ENCODE measurements around the gene ORAI3. TPM values are rescaled to one million over a fixed set of nuclear protein-coding genes. Genes with fewer than 3 reads are reported as not detected.

ORAI3 gene
- total and polyA plus RNA-seq, 2 of the 13 experiments (the other 11 are each of a cell fraction or from before 2014, with no cell fraction given), result 11.4 to 32.0 TPM

GRCh38 chr16:30929167-30929566 lies 19.7 kb upstream of the ORAI3 start:
- CTCF ChIA-PET (ENCODE audit: low intra/inter-chr PET ratio, low total read pairs), result no interaction called here

More at GRCh38 chr16:30929167-30929566, 19.7 kb upstream of the ORAI3 start:
- no peak for ATAC-seq
- no peaks in the 10 kb centered on the region for H3K27me3 ChIP-seq (ENCODE audit: control insufficient read depth in 1 of 2, insufficient read depth in 2 of 2, low read length in 2 of 2)
- no peaks in the 10 kb centered on the region for H3K79me2 ChIP-seq (ENCODE audit: insufficient read depth, low read length)
- no TSS peak for BruUV-seq (replicated peaks)
- no peak overlapping the region for H3K27ac ChIP-seq (ENCODE audit: extremely low read length, insufficient read depth, low read length)
- no peaks in the 10 kb centered on the region for H4K20me1 ChIP-seq (ENCODE audit: insufficient read depth, low read length)
- no peak for TF ChIP-seq WIZ (CRISPR knock-in tag; IDR thresholded peaks at IDR 0.05)
- no peak for TF ChIP-seq ZNF335 (CRISPR knock-in tag; IDR thresholded peaks at IDR 0.05)
- no peak for TF ChIP-seq KIAA2018 (CRISPR knock-in tag; IDR thresholded peaks at IDR 0.05; ENCODE audit: borderline replicate concordance)
- TF ChIP-seq ZNF496 (CRISPR knock-in tag; IDR thresholded peaks at IDR 0.05; ENCODE audit: insufficient replicate concordance), result no peak
- no peak for TF ChIP-seq MED13 (CRISPR knock-in tag; IDR thresholded peaks at IDR 0.05)
- no peak for TF ChIP-seq KDM5B (CRISPR knock-in tag; IDR thresholded peaks at IDR 0.05; ENCODE audit: borderline replicate concordance)
- no peak for TF ChIP-seq DNMT1 (CRISPR knock-in tag; IDR thresholded peaks at IDR 0.05)
- no peak for TF ChIP-seq SMAD9 (CRISPR knock-in tag; IDR thresholded peaks at IDR 0.05)
- no peak for TF ChIP-seq ZBTB26 (CRISPR knock-in tag; IDR thresholded peaks at IDR 0.05; ENCODE audit: borderline replicate concordance)
- TF ChIP-seq TERF1 (CRISPR knock-in tag; IDR thresholded peaks at IDR 0.05), result no peak
- TF ChIP-seq RFX3 (CRISPR knock-in tag; IDR thresholded peaks at IDR 0.05), result no peak
- TF ChIP-seq HNRNPLL (IDR thresholded peaks at IDR 0.05; ENCODE audit: low read depth, low read length, poor library complexity, severe bottlenecking), result no peak
- TF ChIP-seq TOE1 (CRISPR knock-in tag; IDR thresholded peaks at IDR 0.05), result no peak
- TF ChIP-seq ZNF691 (CRISPR knock-in tag; IDR thresholded peaks at IDR 0.05; ENCODE audit: borderline replicate concordance, low read depth), result no peak
- no peak for DNase-seq (ENCODE audit: low spot score)
- peaks cover 11 to 25% of the 10 kb centered on the region in 2 experiments for H3K36me3 ChIP-seq (replicated peaks in 1 of 2; ENCODE audit: control insufficient read depth in 1 of 2, insufficient read depth in 2 of 2, low read length in 2 of 2)
- WGBS (ENCODE audit: low lambda C conversion rate), result 92% methylated on average over 5 of the region's 7 CpGs
- H3K9me3 ChIP-seq (ENCODE audit: low read length), result no peaks in the 10 kb centered on the region
- no peak overlapping the region for H3K4me2 ChIP-seq (ENCODE audit: low read depth, low read length)
- no peak for FAIRE-seq
- in situ Hi-C loops (cut with HindIII; ENCODE audit: extremely low pct_ligation_motif_present, low pct_unique_long_range_greater_than_20kb) (no loop called here), intact Hi-C loops (cut with micrococcal nuclease; ENCODE audit: unreplicated experiment) (loop anchor here (10.0 kb wide), 1 partner anchor 234 kb away; the partner anchor contains the start of gene SRCAP)
- H2AFZ ChIP-seq (ENCODE audit: low read length), result no peak overlapping the region
- no peak overlapping the region for H3K4me3 ChIP-seq (replicated peaks in 1 of 3; ENCODE audit: insufficient read depth in 1 of 3, low read depth in 2 of 3, low read length in 3 of 3)
- H3K9ac ChIP-seq (ENCODE audit: insufficient read depth, low read depth, low read length), result no peak overlapping the region
- POLR2A ChIA-PET, result no interaction called here
- peaks cover 15% of the 10 kb centered on the region for H3K4me1 ChIP-seq (ENCODE audit: insufficient read depth, low read length)
